GM12892 (cell line): ENCODE measurements around the gene GALNT2.

ENCODE experiments used
- POLR2A ChIP-seq: IDR thresholded peaks from 2 replicates; pipeline ENCODE4 v1.6.1; 2011; ENCODE audit warnings: low read depth, low read length, control low read depth
- POLR2AphosphoS5 ChIP-seq: IDR thresholded peaks from 2 replicates; pipeline ENCODE4 v1.6.1; 2011; ENCODE audit warnings: low read depth, low read length, control low read depth
- TAF1 ChIP-seq: IDR thresholded peaks from 2 replicates; pipeline ENCODE4 v1.6.1; 2011; ENCODE audit warnings: low read depth, mild to moderate bottlenecking, control low read depth, low read length, borderline replicate concordance

DNA sequence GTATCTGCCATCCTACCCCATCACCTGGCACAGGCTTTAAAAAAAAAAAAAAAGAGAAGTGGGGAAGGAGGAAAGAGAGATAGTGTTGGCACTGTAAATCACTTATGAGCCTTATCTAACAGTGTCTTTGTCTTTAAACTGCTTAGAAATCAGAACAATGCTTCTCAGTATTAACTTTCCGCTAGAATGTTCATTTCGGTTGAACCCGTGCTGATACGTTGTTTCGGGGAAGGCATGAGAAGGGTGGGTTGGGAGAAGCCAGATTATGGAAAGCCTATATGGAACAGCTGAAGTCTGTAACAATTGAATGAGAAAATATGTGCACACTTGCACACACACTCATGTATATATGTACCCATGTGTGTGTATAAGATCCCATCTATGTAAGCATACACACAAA is 170.8 kb downstream of the GALNT2 start:
- TF ChIP-seq POLR2AphosphoS5 (no peak), POLR2A (no peak), TAF1 (no peak)
